HuH-7 (cell line): ENCODE data around the gene NEU4.
"Not testable (repeated sequence)": the region's sequence is repeated elsewhere in the genome, so short reads cannot be mapped to it uniquely, and the experiment has no call there.

Source experiments
- DNase-seq: peaks from one replicate; pipeline ENCODE4 v3.0.0; 2011; ENCODE audit warnings: low spot score

The NEU4 gene

GRCh38 chr2:241814393-241814642, 5.3 kb downstream of the NEU4 start:
- no peak for DNase-seq

DNA sequence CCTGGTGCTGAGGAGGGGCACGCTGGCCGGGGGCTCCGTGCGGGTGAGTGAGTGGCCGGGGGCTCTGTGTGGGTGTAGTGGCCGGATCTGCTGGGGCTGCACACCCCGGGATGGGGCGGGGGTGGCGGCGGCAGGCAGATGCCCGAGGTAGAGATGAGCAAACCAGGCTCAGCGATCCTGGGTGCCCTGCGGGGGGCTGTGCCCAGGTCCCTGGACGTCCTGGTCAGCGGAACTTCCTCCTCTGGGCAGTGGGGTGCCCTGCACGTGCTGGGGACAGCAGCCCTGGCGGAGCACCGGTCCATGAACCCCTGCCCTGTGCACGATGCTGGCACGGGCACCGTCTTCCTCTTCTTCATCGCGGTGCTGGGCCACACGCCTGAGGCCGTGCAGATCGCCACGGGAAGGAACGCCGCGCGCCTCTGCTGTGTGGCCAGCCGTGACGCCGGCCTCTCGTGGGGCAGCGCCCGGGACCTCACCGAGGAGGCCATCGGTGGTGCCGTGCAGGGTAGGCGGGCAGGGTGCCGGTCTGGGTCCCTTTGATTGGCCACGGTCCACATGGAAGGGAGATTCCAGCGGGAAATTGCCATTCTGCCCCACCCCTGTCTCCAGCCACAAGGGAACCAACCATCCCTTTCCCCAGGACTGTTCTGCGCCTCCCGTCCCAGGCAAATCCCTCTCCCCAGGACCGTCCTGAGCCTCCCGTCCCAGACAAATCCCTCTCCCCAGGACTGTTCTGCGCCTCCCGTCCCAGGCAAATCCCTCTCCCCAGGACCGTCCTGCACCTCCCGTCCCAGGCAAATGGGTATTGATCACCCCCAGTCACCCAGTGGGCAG, 5.9 kb downstream of the NEU4 start:
- DNase-seq = no peak

GRCh38 chr2:241815477-241816430, 6.8 kb downstream of the NEU4 start:
- DNase-seq = no peak

DNA sequence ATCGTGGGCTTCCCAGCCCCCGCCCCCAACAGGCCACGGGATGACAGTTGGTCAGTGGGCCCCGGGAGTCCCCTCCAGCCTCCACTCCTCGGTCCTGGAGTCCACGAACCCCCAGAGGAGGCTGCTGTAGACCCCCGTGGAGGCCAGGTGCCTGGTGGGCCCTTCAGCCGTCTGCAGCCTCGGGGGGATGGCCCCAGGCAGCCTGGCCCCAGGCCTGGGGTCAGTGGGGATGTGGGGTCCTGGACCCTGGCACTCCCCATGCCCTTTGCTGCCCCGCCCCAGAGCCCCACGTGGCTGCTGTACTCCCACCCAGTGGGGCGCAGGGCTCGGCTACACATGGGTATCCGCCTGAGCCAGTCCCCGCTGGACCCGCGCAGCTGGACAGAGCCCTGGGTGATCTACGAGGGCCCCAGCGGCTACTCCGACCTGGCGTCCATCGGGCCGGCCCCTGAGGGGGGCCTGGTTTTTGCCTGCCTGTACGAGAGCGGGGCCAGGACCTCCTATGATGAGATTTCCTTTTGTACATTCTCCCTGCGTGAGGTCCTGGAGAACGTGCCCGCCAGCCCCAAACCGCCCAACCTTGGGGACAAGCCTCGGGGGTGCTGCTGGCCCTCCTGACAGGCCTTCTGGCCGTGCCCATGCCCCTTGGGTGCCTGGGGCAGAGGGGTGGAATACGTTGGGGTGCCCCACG, 7.6 kb downstream of the NEU4 start:
- DNase-seq = no peak

- DNase-seq = no peak
Observed at GRCh38 chr2:241817126-241817820, 8.3 kb downstream of the NEU4 start.

GRCh38 chr2:241817821-241818215, 8.8 kb downstream of the NEU4 start:
- DNase-seq = not testable (repeated sequence)

GRCh38 chr2:241818229-241818942, 9.4 kb downstream of the NEU4 start:
- DNase-seq = no peak

DNA sequence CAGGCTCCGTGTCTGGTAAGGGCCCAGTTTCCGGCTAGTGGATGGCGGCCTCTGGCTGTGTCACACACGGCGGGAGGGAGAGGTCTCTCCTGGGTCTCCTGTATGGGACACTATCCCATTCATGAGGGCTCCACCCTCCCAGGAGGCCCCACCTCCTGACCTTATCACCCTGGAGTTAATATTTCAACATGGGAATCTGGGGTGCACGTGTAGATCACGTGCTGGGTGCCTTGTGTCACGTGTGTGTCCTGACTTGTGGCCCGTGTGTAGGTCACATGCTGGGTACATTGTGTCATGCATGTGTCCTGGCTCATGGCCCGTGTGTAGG, 9.9 kb downstream of the NEU4 start:
- no peak for DNase-seq

GRCh38 chr2:241819947-241820624, 11.1 kb downstream of the NEU4 start:
- not testable (repeated sequence) for DNase-seq

GRCh38 chr2:241820625-241821384, 11.8 kb downstream of the NEU4 start:
- no peak for DNase-seq

GRCh38 chr2:241821460-241822263, 12.7 kb downstream of the NEU4 start:
- no peak for DNase-seq

DNA sequence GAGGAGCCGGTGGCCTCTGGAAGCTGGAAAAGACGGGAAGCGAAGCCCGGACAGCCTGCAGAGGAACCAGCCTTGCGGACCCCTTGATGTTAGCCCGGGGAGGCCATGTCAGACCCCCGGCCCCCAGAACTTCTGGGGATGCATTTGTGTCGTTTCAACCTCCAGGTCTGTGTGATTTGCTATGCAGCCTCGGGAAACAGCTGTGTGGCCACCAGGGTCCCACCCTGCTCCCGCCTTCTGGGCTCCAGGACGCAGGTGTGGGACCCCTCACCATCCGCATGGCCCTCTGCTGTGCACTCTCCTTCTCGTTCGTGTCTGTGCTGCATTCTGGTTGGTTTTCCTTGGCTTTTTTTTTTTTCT, 13.3 kb downstream of the NEU4 start:
- no peak for DNase-seq

DNA sequence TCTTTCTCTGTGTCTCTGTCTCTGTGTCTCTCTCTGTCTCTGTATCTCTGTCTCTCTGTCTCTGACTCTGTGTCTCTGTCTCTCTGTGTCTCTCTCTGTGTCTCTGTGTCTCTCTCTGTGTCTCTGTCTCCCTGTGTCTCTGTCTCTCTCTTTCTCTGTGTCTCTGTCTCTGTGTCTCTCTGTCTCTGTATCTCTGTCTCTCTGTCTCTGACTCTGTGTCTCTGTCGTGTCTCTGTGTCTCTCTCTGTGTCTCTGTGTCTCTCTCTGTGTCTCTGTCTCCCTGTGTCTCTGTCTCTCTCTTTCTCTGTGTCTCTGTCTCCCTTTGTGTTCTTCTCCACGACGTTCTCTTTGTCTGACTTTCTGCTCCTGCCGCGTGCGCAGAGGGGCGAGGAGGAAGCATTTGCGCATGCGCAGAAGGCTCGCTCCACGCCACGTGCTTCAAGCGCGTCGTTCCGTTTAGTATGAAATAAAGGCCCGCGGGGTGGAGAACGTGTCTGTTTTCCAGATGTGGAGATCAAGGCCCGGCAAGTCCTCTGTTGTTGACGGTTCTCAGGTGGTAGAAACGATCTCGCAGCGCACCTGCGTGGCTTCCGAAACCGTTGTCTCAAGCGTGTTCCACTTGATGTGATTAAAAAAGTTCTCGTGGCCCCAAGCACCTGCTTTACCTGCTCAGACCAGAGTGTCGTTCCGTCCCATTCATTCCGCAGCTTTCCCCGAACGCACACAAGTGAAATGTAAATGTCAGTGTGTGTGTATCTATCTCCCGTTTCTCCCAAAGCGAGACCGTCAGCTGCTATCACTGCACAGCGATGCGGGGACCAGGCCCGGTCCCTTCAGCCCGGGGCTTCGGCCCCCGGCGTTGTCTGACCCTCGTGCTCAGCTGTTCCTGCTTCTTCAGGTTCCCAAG, 14.8 kb downstream of the NEU4 start:
- not testable (repeated sequence) for DNase-seq

GRCh38 chr2:241827394-241827793, 18.4 kb downstream of the NEU4 start:
- DNase-seq = no peak

- DNase-seq = no peak
Observed at GRCh38 chr2:241833101-241833663, 24.2 kb downstream of the NEU4 start.

GRCh38 chr2:241833756-241834526, 24.9 kb downstream of the NEU4 start:
- DNase-seq = not testable (repeated sequence)

DNA sequence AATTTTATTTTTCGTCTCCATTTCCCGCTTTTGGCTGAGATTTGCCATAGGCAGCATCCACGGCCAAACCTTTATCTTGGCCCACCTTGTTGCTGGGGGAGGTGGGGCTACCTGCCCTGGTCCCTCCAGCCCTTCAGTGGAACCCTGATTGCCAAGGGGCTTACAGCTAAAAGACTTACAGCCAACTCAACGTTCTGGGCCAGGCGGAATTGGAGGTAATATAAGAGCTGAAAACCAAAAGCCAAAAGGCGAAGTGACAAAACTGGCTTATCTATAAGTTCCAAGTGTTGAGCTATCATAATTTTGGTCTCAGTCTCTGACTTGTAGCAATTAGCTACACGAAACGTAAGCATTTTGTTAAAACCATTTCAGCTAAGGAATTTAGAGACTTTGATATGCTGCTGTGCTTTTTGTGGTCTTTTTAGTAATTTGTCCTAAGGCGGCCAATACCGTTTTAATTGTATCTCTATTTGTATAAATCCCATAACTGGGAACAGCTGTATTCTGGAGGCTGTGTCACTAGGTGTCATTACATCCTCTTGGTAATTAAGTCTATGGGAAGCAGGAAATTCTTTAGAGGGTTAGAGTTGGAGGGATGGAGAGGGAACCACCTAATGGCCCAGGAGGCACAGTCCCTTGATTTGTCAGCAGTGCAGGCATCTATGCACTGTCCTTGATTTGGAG, 25.7 kb downstream of the NEU4 start:
- DNase-seq = no peak
